Hematopoietic multipotent progenitor cell treated with erythropoietin and hydrocortisone succinate and interleukin-3 and kit ligand, for 6 days (in vitro differentiated cells): ENCODE results near the gene SUFU.
A peak's percentile ranks its signal among the peaks of the same experiment; 100 is the strongest.
"Not testable (repeated sequence)": the region's sequence is repeated elsewhere in the genome, so short reads cannot be mapped to it uniquely, and the experiment has no call there.

Experiments
- DNase-seq: peaks from one replicate; pipeline ENCODE4 v3.0.0-alpha.2; 2015

The SUFU gene

GRCh38 chr10:102514487-102515311 lies 10.9 kb downstream of the SUFU start:
- no peak for DNase-seq

DNA sequence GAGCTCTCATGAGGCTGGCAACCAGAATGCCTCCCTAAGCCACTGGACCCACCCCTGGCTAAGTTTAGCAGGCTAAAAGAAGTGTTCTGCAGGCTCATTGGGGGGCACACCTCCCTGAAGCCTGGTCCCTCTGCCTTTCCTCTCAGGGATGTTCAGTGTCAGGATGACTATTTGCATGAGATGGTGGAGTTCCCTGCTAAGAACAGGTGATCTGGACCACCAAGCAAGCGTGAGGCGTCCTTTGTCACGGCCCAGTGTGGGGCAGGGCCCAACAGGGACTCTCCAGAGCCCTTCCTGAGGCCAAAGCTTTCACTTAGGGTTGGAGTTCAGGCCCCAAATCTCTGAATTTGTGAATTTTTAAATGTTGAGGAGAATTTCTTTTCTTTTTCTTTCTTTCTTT lies 12.0 kb downstream of the SUFU start:
- no peak for DNase-seq

DNA sequence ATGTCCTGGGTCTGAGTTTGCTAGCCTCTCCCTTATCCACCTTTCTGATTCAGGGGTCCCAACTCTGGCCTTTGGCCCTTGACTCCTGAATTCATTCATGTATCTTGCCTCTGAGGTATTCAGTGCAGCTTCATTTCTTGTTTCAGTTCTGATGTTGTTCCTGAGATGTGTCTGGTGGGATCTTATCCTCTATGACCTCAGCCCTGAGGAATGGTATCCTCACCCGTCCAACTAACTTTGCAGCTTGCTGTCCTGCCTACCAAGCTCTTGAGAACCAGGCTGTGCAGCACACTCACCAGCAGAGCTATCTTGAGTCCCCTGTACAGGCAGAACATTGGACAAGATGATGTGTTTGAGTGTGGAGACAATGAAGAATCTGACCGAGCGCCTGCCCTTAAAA lies 13.8 kb downstream of the SUFU start:
- no peak for DNase-seq

DNA sequence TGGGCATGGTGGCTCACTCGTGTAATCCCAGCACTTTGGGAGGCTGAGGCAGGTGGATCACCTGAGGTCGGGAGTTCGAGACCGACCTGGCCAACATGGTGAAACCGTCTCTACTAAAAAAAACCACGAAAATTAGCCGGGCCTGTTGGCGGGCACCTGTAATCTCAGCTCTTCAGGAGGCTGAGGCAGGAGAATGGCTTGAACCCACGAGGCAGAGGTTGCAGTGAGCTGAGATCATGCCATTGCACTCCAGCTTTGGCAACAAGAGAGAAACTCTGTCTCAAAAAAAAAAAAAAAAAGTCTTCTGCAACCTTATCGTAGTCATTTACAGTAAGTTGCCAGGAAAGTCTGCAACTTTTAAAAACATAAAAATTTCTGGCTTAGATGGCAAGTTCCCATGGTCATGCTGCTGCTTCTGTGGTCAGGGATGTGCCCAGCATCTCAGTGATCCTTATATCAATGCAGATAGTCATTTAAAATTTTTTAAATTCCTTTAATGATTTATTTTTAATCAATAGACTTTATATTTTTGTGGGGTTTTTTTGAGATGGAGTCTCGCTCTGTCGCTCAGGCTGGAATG lies 15.6 kb downstream of the SUFU start:
- no peak for DNase-seq

DNA sequence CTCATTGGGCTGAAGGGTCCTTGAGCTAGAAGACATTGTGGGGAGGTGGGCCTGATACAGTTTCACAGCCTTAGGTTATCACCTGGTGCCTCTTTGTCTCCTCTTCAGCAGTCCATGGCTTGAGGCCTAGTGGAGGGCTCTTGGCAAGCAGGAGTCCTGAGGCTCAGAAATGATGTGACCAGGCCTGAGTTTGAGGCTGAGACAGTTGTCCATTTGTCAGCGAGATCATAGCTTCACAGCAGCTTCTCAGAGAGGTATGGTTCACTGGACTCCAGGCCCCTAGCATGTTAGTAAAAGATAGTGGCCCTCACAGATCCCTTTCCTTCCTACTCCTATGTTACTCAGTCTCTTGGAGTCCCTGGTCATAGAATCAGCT lies 19.1 kb downstream of the SUFU start:
- DNase-seq: no peak

DNA sequence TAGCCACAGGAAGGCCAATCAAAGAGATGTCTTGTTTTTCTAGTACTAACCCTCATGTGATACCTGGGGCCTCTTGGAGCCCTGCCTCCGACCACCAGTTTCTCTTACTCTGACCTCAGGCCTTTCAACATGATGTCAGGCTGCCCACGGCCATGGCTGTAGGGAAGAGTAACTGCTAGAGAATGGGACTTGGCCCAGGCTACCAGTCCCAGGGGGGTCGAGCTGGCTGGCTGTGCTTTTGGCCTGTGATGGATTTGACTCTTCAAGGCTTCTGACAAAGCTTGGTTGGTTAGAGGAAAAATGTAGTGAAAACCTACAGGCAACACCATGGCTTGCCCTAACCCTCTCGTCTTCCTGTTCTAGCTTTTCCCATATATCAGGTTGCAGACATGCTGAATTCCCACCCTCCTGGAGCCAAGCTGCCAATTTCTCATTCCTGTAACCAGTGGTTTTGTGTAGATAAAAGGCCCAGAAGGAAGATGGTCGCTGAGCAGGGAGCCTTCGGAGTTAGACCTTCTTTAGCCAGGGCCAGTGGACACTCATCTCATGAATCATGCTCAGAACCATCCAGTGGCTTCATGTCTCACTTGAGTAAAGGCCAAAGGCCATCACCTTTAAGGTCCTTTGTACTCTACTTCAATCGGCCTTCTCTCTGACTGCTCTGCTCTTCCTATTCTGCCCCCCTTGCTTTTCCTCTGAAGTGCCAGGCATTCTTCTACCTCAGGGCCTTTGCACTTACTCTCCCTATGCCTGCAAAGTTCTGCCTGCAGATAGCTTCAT lies 19.7 kb downstream of the SUFU start:
- no peak for DNase-seq

DNA sequence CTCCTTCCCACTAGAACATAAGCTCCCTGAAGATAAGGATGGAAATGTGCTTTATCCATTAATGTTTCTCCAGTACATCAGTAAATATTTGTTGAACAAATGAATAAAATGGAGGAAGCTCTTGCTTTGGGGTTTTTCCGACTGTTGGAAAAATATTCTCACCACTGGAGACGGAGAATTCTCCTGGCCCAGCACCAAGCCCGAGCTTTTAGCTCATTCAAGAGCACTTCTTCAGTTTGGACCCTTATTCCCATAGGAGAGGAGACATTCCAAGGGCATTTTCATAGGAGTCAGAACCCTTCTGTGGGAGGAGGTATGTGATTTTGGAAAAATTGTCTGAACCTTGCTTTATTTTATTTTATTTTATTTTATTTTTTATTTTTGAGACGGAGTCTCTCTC lies 21.0 kb downstream of the SUFU start:
- DNase-seq: no peak

DNA sequence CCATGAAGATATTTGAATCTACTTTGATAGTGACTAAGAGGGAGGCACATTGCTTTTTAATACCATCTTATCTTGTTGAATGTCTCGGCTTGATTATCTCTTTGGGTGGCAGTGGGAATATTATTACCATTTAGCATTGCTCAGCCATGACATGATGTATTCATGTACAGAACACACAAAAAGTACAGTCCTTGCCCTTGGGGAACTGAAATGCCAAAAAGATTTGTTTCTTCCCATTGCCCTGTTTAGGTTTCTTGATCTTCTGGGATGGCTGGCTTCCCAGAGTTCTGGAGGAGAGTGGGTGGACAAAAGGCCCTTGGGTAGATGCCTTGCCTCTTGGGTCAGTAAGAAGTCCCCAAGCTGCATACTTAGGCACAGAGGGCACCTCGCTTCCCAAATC lies 23.8 kb downstream of the SUFU start:
- DNase-seq: no peak

DNA sequence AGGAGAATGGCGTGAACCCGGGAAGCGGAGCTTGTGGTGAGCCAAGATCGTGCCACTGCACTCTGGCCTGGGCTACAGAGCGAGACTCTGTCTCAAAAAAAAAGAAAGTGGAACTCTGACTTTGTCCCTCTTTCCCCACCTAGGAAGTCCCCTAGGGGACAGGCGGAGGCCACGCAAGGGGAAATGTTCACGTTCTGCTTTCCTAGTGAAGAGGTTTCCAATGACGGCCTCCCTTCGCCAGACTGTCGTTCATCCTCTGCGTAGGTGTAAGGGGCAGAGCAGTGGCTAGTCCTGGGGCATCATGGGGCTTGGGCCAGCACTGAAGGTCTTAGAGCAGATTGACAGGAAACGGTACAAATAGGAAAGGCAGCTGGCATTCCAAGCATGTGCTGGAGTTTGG lies 30.6 kb downstream of the SUFU start:
- DNase-seq: no peak

DNA sequence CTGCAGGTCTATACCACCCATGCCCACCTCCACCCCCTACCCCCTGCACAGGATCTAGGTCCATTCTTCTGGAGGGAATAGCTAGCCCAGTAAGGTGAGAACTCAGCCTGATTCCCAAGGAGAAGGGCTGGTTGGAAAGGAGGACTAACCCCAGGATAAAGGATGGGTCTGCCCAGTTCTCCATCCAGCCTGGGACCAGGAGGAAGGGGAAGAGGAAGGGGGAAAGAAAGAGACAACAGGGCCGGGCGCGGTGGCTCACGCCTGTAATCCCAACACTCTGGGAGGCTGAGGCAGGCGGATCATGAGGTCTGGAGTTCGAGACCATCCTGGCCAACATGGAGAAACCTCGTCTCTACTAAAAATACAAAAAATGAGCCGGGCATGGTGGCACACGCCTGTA lies 31.2 kb downstream of the SUFU start:
- DNase-seq: not testable (repeated sequence)

GRCh38 chr10:102535481-102536147 lies 31.8 kb downstream of the SUFU start:
- no peak for DNase-seq

DNA sequence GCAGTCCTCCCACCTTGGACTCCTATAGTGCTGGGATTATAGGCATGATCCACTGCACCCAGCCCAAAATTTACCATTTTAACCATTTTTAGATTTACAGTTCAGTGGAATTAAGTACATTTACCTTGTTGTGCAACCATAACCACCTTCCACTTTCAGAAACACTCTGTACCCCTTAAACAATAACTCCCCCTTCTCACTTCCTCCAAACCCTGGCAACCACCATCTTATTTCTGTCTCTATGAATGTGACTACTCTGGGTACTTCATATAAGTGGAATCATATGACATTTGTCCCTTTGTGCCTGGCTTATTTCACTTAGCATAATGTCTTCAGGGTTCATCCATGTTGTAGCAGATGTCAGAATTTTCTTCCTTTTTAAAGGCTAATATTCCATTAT lies 33.6 kb downstream of the SUFU start:
- no peak for DNase-seq

GRCh38 chr10:102537948-102538347 lies 34.2 kb downstream of the SUFU start:
- DNase-seq: no peak

GRCh38 chr10:102538811-102539210 lies 35.0 kb downstream of the SUFU start:
- no peak for DNase-seq

- peak; percentile 54 for DNase-seq
These were observed 36.3 kb downstream of the SUFU start for GRCh38 chr10:102540023-102540422.

GRCh38 chr10:102542800-102543418 lies 39.1 kb downstream of the SUFU start:
- no peak for DNase-seq

- DNase-seq: no peak
These were observed 41.6 kb downstream of the SUFU start for GRCh38 chr10:102545265-102545871.

DNA sequence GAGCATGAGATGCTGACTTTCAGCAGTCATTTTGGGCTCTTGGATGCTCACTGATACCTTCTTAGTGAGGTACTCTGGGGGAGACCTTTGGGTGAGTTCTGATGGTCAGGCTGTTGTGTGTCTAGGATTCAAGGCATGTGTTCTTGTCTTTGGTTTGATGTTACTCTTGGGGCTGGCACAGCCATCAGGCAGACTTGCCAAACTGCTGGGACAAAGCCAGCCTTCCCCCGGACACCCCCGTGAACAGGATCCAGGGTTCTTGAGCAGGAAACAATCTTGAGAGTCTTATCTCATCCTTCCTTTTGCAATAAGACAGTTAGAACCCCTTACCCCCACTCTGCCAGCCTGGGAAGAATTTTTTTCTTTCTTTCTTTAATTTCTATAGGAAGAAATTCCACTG lies 42.2 kb downstream of the SUFU start:
- DNase-seq: no peak

DNA sequence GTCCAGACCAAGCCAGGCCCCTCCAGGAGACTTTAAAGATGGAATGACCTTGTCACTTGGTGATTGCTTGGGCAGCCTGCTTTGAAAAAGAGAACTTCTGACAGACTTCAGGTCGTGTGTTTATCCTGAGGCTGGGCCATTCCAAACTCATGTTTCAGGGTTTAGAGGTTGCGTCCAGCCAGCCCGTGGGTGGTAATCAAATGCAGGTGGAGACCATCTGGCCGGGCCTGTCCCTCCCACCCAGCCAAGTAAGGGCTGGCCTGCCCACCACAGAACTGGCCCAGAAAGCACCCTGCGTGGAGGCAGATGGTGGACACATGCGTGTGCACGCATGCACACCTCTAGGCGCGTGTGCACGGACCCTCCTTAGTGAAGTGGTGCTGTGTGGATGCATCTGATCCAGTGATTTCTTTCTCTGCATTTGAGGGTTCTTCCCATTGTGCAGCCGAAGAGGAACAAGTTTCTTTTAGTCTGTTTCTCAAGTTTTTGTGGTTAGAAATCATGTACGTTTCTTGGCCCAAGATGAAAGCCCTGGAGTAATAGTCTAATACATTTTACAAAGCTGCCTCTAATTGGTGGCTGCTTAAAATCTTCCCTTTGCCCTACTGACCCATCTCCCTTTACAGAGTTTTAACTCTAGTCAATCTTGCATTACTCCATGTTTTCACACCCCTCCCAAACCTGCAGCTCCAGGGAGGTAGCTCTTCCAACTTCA lies 43.0 kb downstream of the SUFU start:
- peak; percentile 29 for DNase-seq

DNA sequence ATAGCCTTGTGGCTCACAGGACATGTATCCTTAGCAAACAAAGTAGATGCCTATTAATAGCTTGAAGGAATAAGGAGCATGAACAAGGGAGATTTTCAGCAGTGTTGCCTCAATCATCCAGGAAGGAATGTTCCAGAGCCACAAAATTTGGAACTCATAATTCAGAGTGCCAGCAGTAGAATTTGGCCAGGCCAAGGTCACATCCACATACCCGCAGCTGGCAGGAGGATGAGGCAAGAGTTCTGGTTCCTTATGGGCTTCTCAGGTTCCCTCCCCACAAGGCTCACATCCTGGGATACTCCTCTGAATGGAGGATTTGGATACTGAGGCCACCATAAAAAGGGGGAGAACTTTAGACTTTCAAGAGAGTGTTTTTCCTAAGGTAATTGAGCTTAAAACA lies 45.8 kb downstream of the SUFU start:
- DNase-seq: no peak

GRCh38 chr10:102550636-102551210 lies 47.0 kb downstream of the SUFU start:
- no peak for DNase-seq

DNA sequence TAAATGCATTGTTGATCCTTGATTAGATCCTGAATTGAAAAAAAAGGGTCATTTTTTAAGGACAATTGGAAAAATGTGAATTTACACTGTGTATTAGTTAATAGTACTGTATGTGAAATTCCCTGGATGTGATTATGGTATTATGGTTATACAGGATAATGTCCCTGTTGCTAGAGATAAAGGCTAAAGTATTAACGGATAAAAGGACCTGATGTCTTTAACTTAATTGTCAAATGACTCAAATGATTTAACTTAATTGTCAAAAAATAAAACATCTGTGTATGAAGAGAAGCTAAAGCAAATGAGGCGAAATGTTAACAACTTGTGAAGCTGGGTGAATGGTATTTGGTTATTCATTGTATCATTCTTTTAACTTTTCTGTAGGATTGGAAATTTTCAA lies 48.8 kb downstream of the SUFU start:
- DNase-seq: no peak
